ENCODE data around the gene C1orf198. TPM values are rescaled to one million over a fixed set of nuclear protein-coding genes. Genes with fewer than 3 reads are reported as not detected.
A peak's percentile ranks its signal among the peaks of the same experiment; 100 is the strongest.

C1orf198 gene
- total and polyA plus RNA-seq, 12 donors = 26.0 to 66.0 (median 42.9) TPM

DNA sequence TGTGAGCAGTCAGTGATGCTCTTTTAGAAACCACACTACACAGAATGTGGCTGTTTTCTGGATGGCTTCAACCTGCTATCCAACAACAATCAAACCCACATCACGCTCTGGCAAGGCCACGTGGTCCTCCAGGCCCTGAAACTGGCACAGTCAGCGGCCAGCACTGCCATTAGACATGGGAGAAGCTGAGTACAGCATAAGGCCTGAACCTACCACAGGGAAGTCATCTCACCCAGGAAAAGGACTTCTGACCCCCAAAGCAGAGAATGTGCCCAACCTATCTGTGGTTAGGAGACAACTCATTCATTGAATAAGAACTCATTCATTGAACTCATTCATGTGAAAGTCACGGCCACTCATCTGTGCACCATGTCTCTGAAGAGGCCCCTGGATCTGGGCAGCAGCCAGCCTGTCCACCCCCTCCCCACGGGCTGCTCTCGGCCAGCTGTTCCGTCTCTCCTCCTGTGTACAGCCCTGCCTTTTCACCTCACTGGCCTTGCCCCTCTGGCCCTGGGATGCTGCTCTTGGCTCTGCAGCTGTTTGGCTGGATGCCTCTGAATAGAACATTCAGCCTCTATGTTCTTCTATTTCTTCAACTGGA, 41.1 kb downstream of the C1orf198 start:
- peak; percentile 56 to 58 for DNase-seq

GRCh38 chr1:230826166-230826875, 42.0 kb downstream of the C1orf198 start:
- WGBS, 2 donors = 69 to 75% methylated on average over 9 of the region's 9 CpGs
- Histone ChIP-seq H3K4me1 (peaks cover 20 to 79% (median 66%) of the 10 kb centered on the region in 9 donors), H3K4me3 (no peak overlapping the region), H3K9me3 (peaks cover 0 to 6% (median 0%) of the 10 kb centered on the region in 11 donors), H3K27ac (peak overlapping the region; percentile 75 to 93 (median 86)), H3K36me3 (no peaks in the 10 kb centered on the region), H3K27me3 (no peaks in the 10 kb centered on the region)
- TF ChIP-seq, protein P1, sequence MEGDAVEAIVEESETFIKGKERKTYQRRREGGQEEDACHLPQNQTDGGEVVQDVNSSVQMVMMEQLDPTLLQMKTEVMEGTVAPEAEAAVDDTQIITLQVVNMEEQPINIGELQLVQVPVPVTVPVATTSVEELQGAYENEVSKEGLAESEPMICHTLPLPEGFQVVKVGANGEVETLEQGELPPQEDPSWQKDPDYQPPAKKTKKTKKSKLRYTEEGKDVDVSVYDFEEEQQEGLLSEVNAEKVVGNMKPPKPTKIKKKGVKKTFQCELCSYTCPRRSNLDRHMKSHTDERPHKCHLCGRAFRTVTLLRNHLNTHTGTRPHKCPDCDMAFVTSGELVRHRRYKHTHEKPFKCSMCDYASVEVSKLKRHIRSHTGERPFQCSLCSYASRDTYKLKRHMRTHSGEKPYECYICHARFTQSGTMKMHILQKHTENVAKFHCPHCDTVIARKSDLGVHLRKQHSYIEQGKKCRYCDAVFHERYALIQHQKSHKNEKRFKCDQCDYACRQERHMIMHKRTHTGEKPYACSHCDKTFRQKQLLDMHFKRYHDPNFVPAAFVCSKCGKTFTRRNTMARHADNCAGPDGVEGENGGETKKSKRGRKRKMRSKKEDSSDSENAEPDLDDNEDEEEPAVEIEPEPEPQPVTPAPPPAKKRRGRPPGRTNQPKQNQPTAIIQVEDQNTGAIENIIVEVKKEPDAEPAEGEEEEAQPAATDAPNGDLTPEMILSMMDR (IDR thresholded peaks at IDR 0.05) = no peak
- no peak for DNase-seq
- intact Hi-C loops (cut with DNase I) = loop anchor here in 2 of 10 donors (5.0 kb wide), 1 partner anchor 41 kb away; the partner anchor contains the start of gene C1orf198 (in 2 of the 2)
- ATAC-seq = no peak

More for the DNA sequence above, 41.1 kb downstream of the C1orf198 start:
- Histone ChIP-seq H3K27ac (peak overlapping the region in 6 of 10 donors; percentile 80 to 93 (median 89)), H3K9me3 (peaks cover 0 to 6% (median 0%) of the 10 kb centered on the region in 11 donors), H3K4me1 (peaks cover 20 to 79% (median 68%) of the 10 kb centered on the region in 9 donors), H3K27me3 (no peaks in the 10 kb centered on the region), H3K36me3 (no peaks in the 10 kb centered on the region), H3K4me3 (no peak overlapping the region)
- TF ChIP-seq, protein P1 (IDR thresholded peaks at IDR 0.05) = no peak
- WGBS, 2 donors = 65 to 67% methylated on average over 7 of the region's 7 CpGs
- peak in 7 of 8 donors; percentile 6 to 51 (median 38) for ATAC-seq
- intact Hi-C loops (cut with DNase I) = loop anchor here in 2 of 10 donors (5.0 kb wide), 1 partner anchor 40 kb away; the partner anchor contains the start of gene C1orf198 (in 2 of the 2)

DNA sequence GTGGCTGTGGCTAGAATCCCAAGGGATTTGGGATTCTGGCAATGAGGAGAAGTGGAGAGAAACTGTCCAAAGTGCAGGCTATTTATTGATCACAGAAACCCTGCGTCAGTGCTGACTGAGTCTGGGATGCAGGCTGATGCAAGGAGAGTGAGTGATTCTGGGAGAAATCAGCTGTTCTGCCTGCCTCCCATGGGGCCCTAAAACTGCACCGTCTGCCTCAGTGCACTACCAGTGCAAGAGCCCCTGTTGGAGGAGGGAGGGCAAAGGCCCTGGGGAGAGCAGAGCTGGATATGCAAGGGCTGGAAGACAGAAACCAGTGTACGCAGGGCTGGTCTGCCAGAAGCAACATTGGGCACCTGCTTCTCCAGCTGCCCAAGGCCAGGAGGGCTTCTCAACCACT, 42.6 kb downstream of the C1orf198 start:
- Histone ChIP-seq H3K9me3 (peaks cover 0 to under 1% (median 0%) of the 10 kb centered on the region in 11 donors), H3K27me3 (no peaks in the 10 kb centered on the region), H3K4me1 (peaks cover 20 to 83% (median 66%) of the 10 kb centered on the region in 9 donors), H3K36me3 (no peaks in the 10 kb centered on the region), H3K4me3 (no peak overlapping the region), H3K27ac (peak overlapping the region; percentile 75 to 93 (median 86))
- intact Hi-C loops (cut with DNase I) = loop anchor here in 3 of 10 donors (2.0 to 5.0 kb wide), 2 partner anchors 41 to 42 kb away; partner anchors contain the start of gene C1orf198 (in 2 of the 3)
- ATAC-seq (peak in 4 of 8 donors; percentile 1 to 7 (median 4)), DNase-seq (no peak)
- TF ChIP-seq, protein P1 (IDR thresholded peaks at IDR 0.05) = no peak
- 69 to 74% methylated on average over 3 of the region's 3 CpGs for WGBS, 2 donors
